Liver (tissue), 9 donors: Measurements from ENCODE around the gene GIMAP4. TPM values are rescaled to one million over a fixed set of nuclear protein-coding genes. Genes with fewer than 3 reads are reported as not detected.

Experiments
- DNase-seq: peaks from one replicate; pipeline ENCODE4 v3.0.0-alpha.2; 2017; ENCODE audit warnings: low spot score
- H3K27ac ChIP-seq, 2 donors: one replicate each; pipeline ENCODE4 v1.7.0; 2013; ENCODE audit warnings: inconsistent platforms in 2 of 2, low read length in 2 of 2, control low read depth in 1 of 2, low read depth in 1 of 2, mild to moderate bottlenecking in 1 of 2
- H3K27me3 ChIP-seq, 4 donors: one replicate each; pipeline versions ENCODE4 v1.6.1 to v1.7.0; 2013; ENCODE audit warnings: low read length in 3 of 4, inconsistent platforms in 1 of 4, mild to moderate bottlenecking in 1 of 4, moderate library complexity in 1 of 4; ENCODE audit not compliant: control insufficient read depth in 4 of 4, insufficient read depth in 4 of 4
- H3K36me3 ChIP-seq, 4 donors: one replicate each; pipeline versions ENCODE4 v1.6.1 to v1.7.0; 2013; ENCODE audit warnings: low read length in 3 of 4, mild to moderate bottlenecking in 3 of 4, low read depth in 1 of 4, moderate library complexity in 1 of 4; ENCODE audit not compliant: control insufficient read depth in 4 of 4, insufficient read depth in 3 of 4
- H3K4me1 ChIP-seq, 4 donors: one replicate each; pipeline versions ENCODE4 v1.6.1 to v1.7.0; 2013; ENCODE audit warnings: low read length in 3 of 4, mild to moderate bottlenecking in 3 of 4, moderate library complexity in 1 of 4; ENCODE audit not compliant: control insufficient read depth in 4 of 4, insufficient read depth in 4 of 4
- H3K4me3 ChIP-seq, 3 donors: one replicate each; pipeline versions ENCODE4 v1.6.1 to v1.7.0; 2013; ENCODE audit warnings: low read length in 3 of 3, control low read depth in 1 of 3, low read depth in 1 of 3, mild to moderate bottlenecking in 1 of 3
- H3K9ac ChIP-seq, 2 donors: one replicate each; pipeline ENCODE4 v1.7.0; 2013; ENCODE audit warnings: low read length in 2 of 2, mild to moderate bottlenecking in 2 of 2, moderate library complexity in 2 of 2, control low read depth in 1 of 2, low read depth in 1 of 2
- H3K9me3 ChIP-seq, 4 donors: one replicate each; pipeline versions ENCODE4 v1.6.1 to v1.7.0; 2013; ENCODE audit warnings: low read length in 3 of 4; ENCODE audit not compliant: control insufficient read depth in 4 of 4
- EGR1 ChIP-seq, 2 donors: IDR thresholded peaks; 2 replicates each; pipeline ENCODE4 v1.6.1; 2016 to 2018; ENCODE audit warnings: antibody characterized with exemption in 2 of 2, low read depth in 2 of 2
- FOXA1 ChIP-seq: IDR thresholded peaks from 2 replicates; pipeline ENCODE4 v1.6.1; 2016; ENCODE audit warnings: antibody characterized with exemption
- FOXA2 ChIP-seq: IDR thresholded peaks from 2 replicates; pipeline ENCODE4 v1.6.1; 2016; ENCODE audit warnings: antibody characterized with exemption
- HNF4G ChIP-seq: IDR thresholded peaks from 2 replicates; pipeline ENCODE4 v1.6.1; 2016; ENCODE audit warnings: antibody characterized with exemption
- JUND ChIP-seq, 2 donors: IDR thresholded peaks; 2 replicates each; pipeline ENCODE4 v1.6.1; 2016; ENCODE audit warnings: antibody characterized with exemption in 2 of 2
- NR2F2 ChIP-seq: IDR thresholded peaks from 2 replicates; pipeline ENCODE4 v1.6.1; 2016; ENCODE audit warnings: antibody characterized with exemption
- RAD21 ChIP-seq, 2 donors: IDR thresholded peaks; 2 replicates each; pipeline ENCODE4 v1.6.1; 2016; ENCODE audit warnings: antibody characterized with exemption in 2 of 2, mild to moderate bottlenecking in 2 of 2
- RXRA ChIP-seq, 2 donors: IDR thresholded peaks; 2 replicates each; pipeline ENCODE4 v1.6.1; 2017 to 2018; ENCODE audit warnings: antibody characterized with exemption in 2 of 2, mild to moderate bottlenecking in 1 of 2
- SP1 ChIP-seq: IDR thresholded peaks from 2 replicates; pipeline ENCODE4 v1.6.1; 2018; ENCODE audit warnings: antibody characterized with exemption, mild to moderate bottlenecking
- TAF1 ChIP-seq: conservative IDR thresholded peaks from 2 replicates; pipeline ENCODE4 v1.6.1; 2016; ENCODE audit warnings: antibody characterized with exemption, mild to moderate bottlenecking
- YY1 ChIP-seq: IDR thresholded peaks from 2 replicates; pipeline ENCODE4 v1.6.1; 2016; ENCODE audit warnings: antibody characterized with exemption, mild to moderate bottlenecking
- WGBS: extraction: QIAGEN DNeasy Blood & Tissue Kit; methylation state at CpG from one replicate; pipeline ENCODE4 v1.1.7; 2013; 5-methylcytosine and 5-hydroxymethylcytosine counted together
- polyA plus RNA-seq, 2 donors: library from polyadenylated mRNA; stranded (reverse) in 1 of 2; unstranded in 1 of 2; fragments of 200-250 nt in 1 of 2; fragments of >200 nt in 1 of 2; fragmentation: Nextera tagmentation in 1 of 2; extraction: Ambion mirVana in 1 of 2; gene quantifications; one replicate each; pipeline versions ENCODE4 v1.2.1 to v1.2.3, GENCODE V29; 2013 to 2015
- total RNA-seq, 2 donors: library from RNA; depleted of rRNA; stranded (reverse); fragments of >200 nt; gene quantifications; one replicate each; pipeline ENCODE4 v1.2.3, GENCODE V29; 2014
- TF ChIP-seq, protein P1 (sequence below): IDR thresholded peaks from 2 replicates; pipeline ENCODE4 v1.6.1; 2016; ENCODE audit warnings: antibody characterized with exemption
- TF ChIP-seq, protein P2 (sequence below): IDR thresholded peaks from 2 replicates; pipeline ENCODE4 v1.6.1; 2016; ENCODE audit warnings: antibody characterized with exemption
- TF ChIP-seq, protein P3 (sequence below): IDR thresholded peaks from 2 replicates; pipeline ENCODE4 v1.6.1; 2016; ENCODE audit warnings: antibody characterized with exemption, mild to moderate bottlenecking
- TF ChIP-seq, protein P4 (sequence below): fragments of 150-350 bp; IDR thresholded peaks from 2 replicates; pipeline ENCODE4 v1.5.1; 2017; ENCODE audit warnings: improper control_type of control experiment, low read depth, low read length; ENCODE audit not compliant: missing input control
- TF ChIP-seq, protein P5 (sequence below): IDR thresholded peaks from 2 replicates; pipeline ENCODE4 v1.6.1; 2016; ENCODE audit warnings: antibody characterized with exemption
- donor health status: healthy.
- donor health status: healthy.
- donor health status: healthy.
- donor health status: healthy.
- donor health status: healthy.

The GIMAP4 gene
- total and polyA plus RNA-seq, 4 donors = 14.6 to 21.3 (median 15.7) TPM

DNA sequence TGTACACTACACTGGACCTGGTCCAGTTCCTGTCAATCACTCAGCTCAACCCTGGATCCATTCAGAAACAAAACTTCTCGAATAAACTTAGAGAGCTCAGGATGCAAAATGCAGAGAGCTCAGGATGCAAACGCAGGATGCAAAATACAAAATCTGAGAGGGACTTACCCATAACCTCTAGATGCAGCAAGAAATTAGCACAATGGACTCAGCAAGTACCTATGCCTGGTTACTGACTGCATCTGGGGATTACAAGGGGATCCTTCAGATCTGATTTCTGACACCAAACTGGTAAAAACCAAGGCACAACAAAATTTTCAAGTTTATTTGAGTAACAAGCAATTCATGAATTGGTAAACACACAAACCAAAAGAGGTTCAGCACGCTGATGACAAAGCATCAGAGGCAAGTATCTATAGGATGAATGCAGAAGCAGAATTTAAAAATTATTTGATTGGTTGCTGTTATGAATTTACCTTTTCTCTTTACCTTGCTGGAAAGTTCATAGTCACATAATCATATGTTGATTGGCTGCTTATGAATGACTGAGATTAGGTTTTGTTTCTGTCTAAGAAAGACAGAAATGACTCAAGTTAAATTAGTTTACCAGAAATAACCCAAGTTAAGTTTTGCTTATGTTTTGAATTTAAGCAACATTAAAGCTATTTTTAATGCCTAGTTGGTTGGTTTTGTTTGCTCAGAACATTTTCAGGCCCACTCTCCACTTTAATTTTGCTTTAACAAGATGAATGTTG, 53.6 kb downstream of the GIMAP4 start:
- Histone ChIP-seq H3K4me1 (no peaks in the 10 kb centered on the region), H3K27ac (no peak overlapping the region), H3K4me3 (no peak overlapping the region), H3K9me3 (no peaks in the 10 kb centered on the region), H3K36me3 (no peaks in the 10 kb centered on the region), H3K9ac (no peak overlapping the region), H3K27me3 (no peaks in the 10 kb centered on the region)
- DNase-seq = no peak
- WGBS = 74% methylated on average over 3 of the region's 3 CpGs
- TF ChIP-seq RXRA (IDR thresholded peaks at IDR 0.05) = no peak
- no peak for TF ChIP-seq FOXA2
- no peak for TF ChIP-seq TAF1
- TF ChIP-seq, protein P1, sequence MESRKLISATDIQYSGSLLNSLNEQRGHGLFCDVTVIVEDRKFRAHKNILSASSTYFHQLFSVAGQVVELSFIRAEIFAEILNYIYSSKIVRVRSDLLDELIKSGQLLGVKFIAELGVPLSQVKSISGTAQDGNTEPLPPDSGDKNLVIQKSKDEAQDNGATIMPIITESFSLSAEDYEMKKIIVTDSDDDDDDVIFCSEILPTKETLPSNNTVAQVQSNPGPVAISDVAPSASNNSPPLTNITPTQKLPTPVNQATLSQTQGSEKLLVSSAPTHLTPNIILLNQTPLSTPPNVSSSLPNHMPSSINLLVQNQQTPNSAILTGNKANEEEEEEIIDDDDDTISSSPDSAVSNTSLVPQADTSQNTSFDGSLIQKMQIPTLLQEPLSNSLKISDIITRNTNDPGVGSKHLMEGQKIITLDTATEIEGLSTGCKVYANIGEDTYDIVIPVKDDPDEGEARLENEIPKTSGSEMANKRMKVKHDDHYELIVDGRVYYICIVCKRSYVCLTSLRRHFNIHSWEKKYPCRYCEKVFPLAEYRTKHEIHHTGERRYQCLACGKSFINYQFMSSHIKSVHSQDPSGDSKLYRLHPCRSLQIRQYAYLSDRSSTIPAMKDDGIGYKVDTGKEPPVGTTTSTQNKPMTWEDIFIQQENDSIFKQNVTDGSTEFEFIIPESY = no peak
- no peak for TF ChIP-seq FOXA1
- TF ChIP-seq EGR1 (IDR thresholded peaks at IDR 0.05; ENCODE audit: low read depth in 2 of 2) = no peak
- no peak for TF ChIP-seq YY1
- TF ChIP-seq NR2F2 = no peak
- TF ChIP-seq, protein P2, sequence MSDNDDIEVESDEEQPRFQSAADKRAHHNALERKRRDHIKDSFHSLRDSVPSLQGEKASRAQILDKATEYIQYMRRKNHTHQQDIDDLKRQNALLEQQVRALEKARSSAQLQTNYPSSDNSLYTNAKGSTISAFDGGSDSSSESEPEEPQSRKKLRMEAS = no peak
- no peak for TF ChIP-seq SP1
- TF ChIP-seq HNF4G = no peak
- TF ChIP-seq, protein P3, sequence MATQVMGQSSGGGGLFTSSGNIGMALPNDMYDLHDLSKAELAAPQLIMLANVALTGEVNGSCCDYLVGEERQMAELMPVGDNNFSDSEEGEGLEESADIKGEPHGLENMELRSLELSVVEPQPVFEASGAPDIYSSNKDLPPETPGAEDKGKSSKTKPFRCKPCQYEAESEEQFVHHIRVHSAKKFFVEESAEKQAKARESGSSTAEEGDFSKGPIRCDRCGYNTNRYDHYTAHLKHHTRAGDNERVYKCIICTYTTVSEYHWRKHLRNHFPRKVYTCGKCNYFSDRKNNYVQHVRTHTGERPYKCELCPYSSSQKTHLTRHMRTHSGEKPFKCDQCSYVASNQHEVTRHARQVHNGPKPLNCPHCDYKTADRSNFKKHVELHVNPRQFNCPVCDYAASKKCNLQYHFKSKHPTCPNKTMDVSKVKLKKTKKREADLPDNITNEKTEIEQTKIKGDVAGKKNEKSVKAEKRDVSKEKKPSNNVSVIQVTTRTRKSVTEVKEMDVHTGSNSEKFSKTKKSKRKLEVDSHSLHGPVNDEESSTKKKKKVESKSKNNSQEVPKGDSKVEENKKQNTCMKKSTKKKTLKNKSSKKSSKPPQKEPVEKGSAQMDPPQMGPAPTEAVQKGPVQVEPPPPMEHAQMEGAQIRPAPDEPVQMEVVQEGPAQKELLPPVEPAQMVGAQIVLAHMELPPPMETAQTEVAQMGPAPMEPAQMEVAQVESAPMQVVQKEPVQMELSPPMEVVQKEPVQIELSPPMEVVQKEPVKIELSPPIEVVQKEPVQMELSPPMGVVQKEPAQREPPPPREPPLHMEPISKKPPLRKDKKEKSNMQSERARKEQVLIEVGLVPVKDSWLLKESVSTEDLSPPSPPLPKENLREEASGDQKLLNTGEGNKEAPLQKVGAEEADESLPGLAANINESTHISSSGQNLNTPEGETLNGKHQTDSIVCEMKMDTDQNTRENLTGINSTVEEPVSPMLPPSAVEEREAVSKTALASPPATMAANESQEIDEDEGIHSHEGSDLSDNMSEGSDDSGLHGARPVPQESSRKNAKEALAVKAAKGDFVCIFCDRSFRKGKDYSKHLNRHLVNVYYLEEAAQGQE = no peak

DNA sequence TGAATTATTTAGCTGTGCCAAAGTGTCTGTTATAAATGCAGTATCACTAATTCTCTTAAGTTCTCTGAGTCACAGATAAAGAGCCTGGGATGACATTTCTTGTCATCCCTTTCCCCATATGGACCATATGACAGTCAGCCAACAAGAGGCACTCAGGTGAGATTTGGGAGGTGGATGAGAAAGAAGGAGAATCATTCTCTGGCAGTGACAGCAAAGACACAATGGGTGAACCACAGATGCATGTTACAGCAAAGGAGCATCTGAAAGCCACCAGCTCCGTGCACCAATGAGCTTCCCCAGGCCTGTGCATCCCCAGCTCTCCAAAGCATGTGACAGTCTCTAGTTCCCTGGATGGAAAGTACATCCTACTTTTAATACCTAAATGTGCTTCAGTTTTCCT, 54.2 kb downstream of the GIMAP4 start:
- Histone ChIP-seq H3K27ac (no peak overlapping the region), H3K9me3 (no peaks in the 10 kb centered on the region), H3K27me3 (no peaks in the 10 kb centered on the region), H3K4me3 (no peak overlapping the region), H3K9ac (no peak overlapping the region), H3K36me3 (peaks cover 0 to under 1% (median 0%) of the 10 kb centered on the region in 4 donors), H3K4me1 (no peaks in the 10 kb centered on the region)
- TF ChIP-seq, protein P1 = no peak
- TF ChIP-seq FOXA2 (no peak), RAD21 (IDR thresholded peaks at IDR 0.05) (no peak), NR2F2 (no peak), JUND (IDR thresholded peaks at IDR 0.05) (no peak)
- TF ChIP-seq, protein P4, sequence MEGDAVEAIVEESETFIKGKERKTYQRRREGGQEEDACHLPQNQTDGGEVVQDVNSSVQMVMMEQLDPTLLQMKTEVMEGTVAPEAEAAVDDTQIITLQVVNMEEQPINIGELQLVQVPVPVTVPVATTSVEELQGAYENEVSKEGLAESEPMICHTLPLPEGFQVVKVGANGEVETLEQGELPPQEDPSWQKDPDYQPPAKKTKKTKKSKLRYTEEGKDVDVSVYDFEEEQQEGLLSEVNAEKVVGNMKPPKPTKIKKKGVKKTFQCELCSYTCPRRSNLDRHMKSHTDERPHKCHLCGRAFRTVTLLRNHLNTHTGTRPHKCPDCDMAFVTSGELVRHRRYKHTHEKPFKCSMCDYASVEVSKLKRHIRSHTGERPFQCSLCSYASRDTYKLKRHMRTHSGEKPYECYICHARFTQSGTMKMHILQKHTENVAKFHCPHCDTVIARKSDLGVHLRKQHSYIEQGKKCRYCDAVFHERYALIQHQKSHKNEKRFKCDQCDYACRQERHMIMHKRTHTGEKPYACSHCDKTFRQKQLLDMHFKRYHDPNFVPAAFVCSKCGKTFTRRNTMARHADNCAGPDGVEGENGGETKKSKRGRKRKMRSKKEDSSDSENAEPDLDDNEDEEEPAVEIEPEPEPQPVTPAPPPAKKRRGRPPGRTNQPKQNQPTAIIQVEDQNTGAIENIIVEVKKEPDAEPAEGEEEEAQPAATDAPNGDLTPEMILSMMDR = no peak
- TF ChIP-seq, protein P5, sequence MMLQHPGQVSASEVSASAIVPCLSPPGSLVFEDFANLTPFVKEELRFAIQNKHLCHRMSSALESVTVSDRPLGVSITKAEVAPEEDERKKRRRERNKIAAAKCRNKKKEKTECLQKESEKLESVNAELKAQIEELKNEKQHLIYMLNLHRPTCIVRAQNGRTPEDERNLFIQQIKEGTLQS = no peak
- WGBS = 84% methylated on average over 1 of the region's 1 CpG
- no peak for DNase-seq
